Measurements from ENCODE around the gene ATIC.
"Not testable (repeated sequence)": the region's sequence is repeated elsewhere in the genome, so short reads cannot be mapped to it uniquely, and the experiment has no call there.

ATIC gene

GRCh38 chr2:215301994-215302393 lies 9.9 kb upstream of the ATIC start:
- no peaks in the 10 kb centered on the region for H3K36me3 ChIP-seq (ENCODE audit: control insufficient read depth in 2 of 2, insufficient read depth in 1 of 2, low read length in 2 of 2)
- CTCF ChIA-PET = no interaction called here
- TF ChIP-seq ZNF335 (tag by site-specific recombination; conservative IDR thresholded peaks at IDR 0.05) = no peak
- TF ChIP-seq SETDB1 (IDR thresholded peaks at IDR 0.05; ENCODE audit: insufficient read length, low read length) = peak; percentile 75
- no peak for TF ChIP-seq ZNF600 (tag by site-specific recombination; IDR thresholded peaks at IDR 0.05)
- no peak for TF ChIP-seq ZBTB21 (tag by site-specific recombination; IDR thresholded peaks at IDR 0.05)
- TF ChIP-seq ZNF16 (tag by site-specific recombination; IDR thresholded peaks at IDR 0.05; ENCODE audit: low read depth) = no peak
- no peak for TF ChIP-seq ZFP69B (tag by site-specific recombination; IDR thresholded peaks at IDR 0.05)
- no peaks in the 10 kb centered on the region for H3K4me1 ChIP-seq (ENCODE audit: control insufficient read depth, insufficient read depth, low read length)
- H3K9me3 ChIP-seq (ENCODE audit: control insufficient read depth, insufficient read depth, low read depth, low read length) = no peaks in the 10 kb centered on the region
- POLR2A ChIA-PET = no interaction called here
- no peak overlapping the region for H3K4me3 ChIP-seq (ENCODE audit: low read depth, low read length)
- no peak overlapping the region for H3K27ac ChIP-seq (ENCODE audit: extremely low read depth, low read depth, low read length)

- POLR2A ChIA-PET = interaction anchor here (0.7 to 1.4 kb wide), 3 partner anchors 9 to 25 kb away, joined by 3 to 4 read pairs (median 4); no protein-coding TSS in a partner anchor
- H3K4me3 ChIP-seq (ENCODE audit: low read depth, low read length) = peak overlapping the region; percentile 68
- H3K9me3 ChIP-seq (ENCODE audit: control insufficient read depth, insufficient read depth, low read depth, low read length); H3K4me1 ChIP-seq (ENCODE audit: control insufficient read depth, insufficient read depth, low read length); CTCF ChIA-PET: not testable (repeated sequence)
- H3K27ac ChIP-seq (ENCODE audit: extremely low read depth, low read depth, low read length) = peak overlapping the region; percentile 75; the same call in 1 of the 2 replicates
- peaks cover 8 to 36% of the 10 kb centered on the region in 2 experiments for H3K36me3 ChIP-seq (ENCODE audit: control insufficient read depth in 2 of 2, insufficient read depth in 1 of 2, low read length in 2 of 2)
Observed at GRCh38 chr2:215311259-215311624, 617 bp upstream of the ATIC start.

GRCh38 chr2:215313255-215313613 lies 1.4 kb downstream of the ATIC start:
- TF ChIP-seq ZNF555 (tag by site-specific recombination; conservative IDR thresholded peaks at IDR 0.05) = no peak
- Histone ChIP-seq H3K9me3 (ENCODE audit: control insufficient read depth, insufficient read depth, low read depth, low read length) (no peaks in the 10 kb centered on the region), H3K36me3 (ENCODE audit: control insufficient read depth in 2 of 2, insufficient read depth in 1 of 2, low read length in 2 of 2) (peaks cover 21 to 55% of the 10 kb centered on the region in 2 experiments), H3K4me3 (ENCODE audit: low read depth, low read length) (no peak overlapping the region), H3K4me1 (ENCODE audit: control insufficient read depth, insufficient read depth, low read length) (no peaks in the 10 kb centered on the region), H3K27ac (ENCODE audit: extremely low read depth, low read depth, low read length) (no peak overlapping the region)
- CTCF ChIA-PET = no interaction called here
- POLR2A ChIA-PET = no interaction called here

- Histone ChIP-seq H3K27ac (ENCODE audit: extremely low read depth, low read depth, low read length) (no peak overlapping the region), H3K9me3 (ENCODE audit: control insufficient read depth, insufficient read depth, low read depth, low read length) (no peaks in the 10 kb centered on the region), H3K4me1 (ENCODE audit: control insufficient read depth, insufficient read depth, low read length) (no peaks in the 10 kb centered on the region), H3K36me3 (ENCODE audit: control insufficient read depth in 2 of 2, insufficient read depth in 1 of 2, low read length in 2 of 2) (peaks cover 35 to 71% of the 10 kb centered on the region in 2 experiments), H3K4me3 (ENCODE audit: low read depth, low read length) (no peak overlapping the region)
- CTCF ChIA-PET = no interaction called here
- POLR2A ChIA-PET = no interaction called here
- no peak for TF ChIP-seq ZNF513 (tag by site-specific recombination; IDR thresholded peaks at IDR 0.05)
Observed at GRCh38 chr2:215314896-215315295, 3.0 kb downstream of the ATIC start.

GRCh38 chr2:215315301-215315700 lies 3.4 kb downstream of the ATIC start:
- H3K27ac ChIP-seq (ENCODE audit: extremely low read depth, low read depth, low read length) = no peak overlapping the region
- H3K36me3 ChIP-seq (ENCODE audit: control insufficient read depth in 2 of 2, insufficient read depth in 1 of 2, low read length in 2 of 2) = peaks cover 35 to 75% of the 10 kb centered on the region in 2 experiments
- no peaks in the 10 kb centered on the region for H3K9me3 ChIP-seq (ENCODE audit: control insufficient read depth, insufficient read depth, low read depth, low read length)
- no peak overlapping the region for H3K4me3 ChIP-seq (ENCODE audit: low read depth, low read length)
- ChIA-PET POLR2A (interaction anchor here (0.7 kb wide), 1 partner anchor 21 kb away, joined by 6 read pairs; no protein-coding TSS in a partner anchor), CTCF (no interaction called here)
- H3K4me1 ChIP-seq (ENCODE audit: control insufficient read depth, insufficient read depth, low read length) = no peaks in the 10 kb centered on the region
- TF ChIP-seq ZNF658 (tag by site-specific recombination; IDR thresholded peaks at IDR 0.05) = no peak
- TF ChIP-seq ZNF10 (tag by site-specific recombination; IDR thresholded peaks at IDR 0.05) = no peak
- TF ChIP-seq INSM2 (tag by site-specific recombination; IDR thresholded peaks at IDR 0.05) = no peak
- TF ChIP-seq ZNF639 (tag by site-specific recombination; IDR thresholded peaks at IDR 0.05) = no peak
- TF ChIP-seq ZSCAN23 (tag by site-specific recombination; IDR thresholded peaks at IDR 0.05) = no peak
- TF ChIP-seq ZNF394 (tag by site-specific recombination; IDR thresholded peaks at IDR 0.05; ENCODE audit: borderline replicate concordance) = no peak
- no peak for TF ChIP-seq ZNF654 (tag by site-specific recombination; IDR thresholded peaks at IDR 0.05; ENCODE audit: low read depth)
- no peak for TF ChIP-seq AEBP2 (tag by site-specific recombination; IDR thresholded peaks at IDR 0.05; ENCODE audit: borderline replicate concordance)
- TF ChIP-seq ZNF391 (tag by site-specific recombination; IDR thresholded peaks at IDR 0.05; ENCODE audit: borderline replicate concordance, low read depth) = no peak
- no peak for TF ChIP-seq ZNF555 (tag by site-specific recombination; conservative IDR thresholded peaks at IDR 0.05)
